Colon (tissue), 2 donors: ENCODE data around the gene EEF1A1.
"Not testable (repeated sequence)": the region's sequence is repeated elsewhere in the genome, so short reads cannot be mapped to it uniquely, and the experiment has no call there.

Source experiments
- FAIRE-seq: peaks from 2 replicates; lab custom pipeline; 2012; peaks lifted over from hg19 to GRCh38; lab: Jason Lieb, UNC
- donor health status: control.
- donor health status: control.

The EEF1A1 gene

GRCh38 chr6:73537677-73538076 is 16.8 kb upstream of the EEF1A1 start:
- no peak for FAIRE-seq

DNA sequence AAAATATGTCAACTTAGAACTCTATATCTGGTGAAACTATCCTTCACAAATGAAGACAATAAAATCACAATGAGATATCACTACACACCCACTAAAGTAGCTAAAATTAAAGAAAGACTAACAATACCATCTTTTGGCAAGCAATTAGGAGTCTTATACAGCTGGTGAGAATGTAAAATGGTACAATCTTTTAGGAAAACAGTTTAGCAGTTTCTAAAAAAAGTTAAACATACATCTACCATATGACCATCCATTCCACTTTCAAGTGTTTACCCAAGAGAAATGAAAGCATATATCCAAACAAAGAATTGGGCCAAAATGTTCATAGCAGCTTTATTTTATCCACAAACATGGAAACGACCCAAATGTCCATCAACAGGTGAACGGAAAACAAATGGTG is 13.8 kb upstream of the EEF1A1 start:
- FAIRE-seq: no peak

GRCh38 chr6:73532293-73532692 is 11.5 kb upstream of the EEF1A1 start:
- FAIRE-seq: no peak

DNA sequence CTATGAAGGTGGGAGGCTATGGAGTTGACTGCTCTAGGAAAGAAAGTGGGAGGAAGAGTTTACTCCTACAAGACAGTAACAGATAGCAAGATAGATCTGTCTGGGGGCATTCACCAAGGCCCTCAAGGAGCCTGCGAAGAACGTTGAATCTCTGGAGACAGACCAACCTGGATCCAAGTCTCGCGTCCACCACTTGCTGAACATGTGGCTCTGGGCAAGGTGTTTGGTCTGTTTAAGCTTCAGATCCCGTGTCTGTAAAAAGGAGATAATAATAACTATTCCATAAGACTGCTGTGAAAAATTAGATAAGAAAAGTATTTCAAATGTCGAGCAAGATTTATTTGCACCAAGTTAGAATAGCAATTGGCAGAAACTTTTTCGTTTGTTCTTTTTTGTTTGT is 8.1 kb upstream of the EEF1A1 start:
- no peak for FAIRE-seq

DNA sequence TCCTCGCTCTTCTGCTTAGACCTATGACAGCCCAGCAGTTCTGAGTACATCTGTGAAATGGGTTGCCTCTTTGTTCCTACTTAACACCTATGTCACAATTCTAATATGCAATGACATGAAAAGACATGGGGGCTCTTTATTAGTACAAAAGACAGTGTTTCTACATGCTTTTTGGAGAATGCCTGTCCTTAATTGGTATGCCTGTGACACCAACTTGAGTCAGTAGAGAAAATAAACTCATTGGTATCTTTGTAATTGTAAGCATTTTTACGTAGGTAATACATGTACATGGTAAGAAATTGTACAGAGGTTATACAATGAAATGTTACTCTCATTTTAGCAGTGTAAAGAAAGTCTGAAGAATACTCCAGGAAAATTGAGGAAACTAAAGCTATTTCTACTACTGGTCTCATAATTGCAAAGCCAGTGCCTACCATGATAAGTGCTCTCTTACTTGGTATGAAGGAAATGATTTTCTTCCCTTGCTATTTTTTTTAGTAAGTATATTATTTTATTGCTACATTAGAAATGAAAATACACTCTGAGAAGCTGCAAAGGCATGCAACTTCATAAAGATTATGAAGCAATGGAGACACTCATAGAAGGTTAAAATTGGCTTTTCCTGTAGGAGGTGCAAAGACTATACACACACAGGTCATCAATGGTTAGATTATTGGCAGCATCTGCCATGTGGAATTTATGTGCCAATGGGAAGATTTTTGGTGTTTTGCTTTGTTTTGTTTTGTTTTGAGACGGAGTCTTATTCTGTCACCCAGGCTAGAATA is 4.9 kb upstream of the EEF1A1 start:
- FAIRE-seq: no peak

DNA sequence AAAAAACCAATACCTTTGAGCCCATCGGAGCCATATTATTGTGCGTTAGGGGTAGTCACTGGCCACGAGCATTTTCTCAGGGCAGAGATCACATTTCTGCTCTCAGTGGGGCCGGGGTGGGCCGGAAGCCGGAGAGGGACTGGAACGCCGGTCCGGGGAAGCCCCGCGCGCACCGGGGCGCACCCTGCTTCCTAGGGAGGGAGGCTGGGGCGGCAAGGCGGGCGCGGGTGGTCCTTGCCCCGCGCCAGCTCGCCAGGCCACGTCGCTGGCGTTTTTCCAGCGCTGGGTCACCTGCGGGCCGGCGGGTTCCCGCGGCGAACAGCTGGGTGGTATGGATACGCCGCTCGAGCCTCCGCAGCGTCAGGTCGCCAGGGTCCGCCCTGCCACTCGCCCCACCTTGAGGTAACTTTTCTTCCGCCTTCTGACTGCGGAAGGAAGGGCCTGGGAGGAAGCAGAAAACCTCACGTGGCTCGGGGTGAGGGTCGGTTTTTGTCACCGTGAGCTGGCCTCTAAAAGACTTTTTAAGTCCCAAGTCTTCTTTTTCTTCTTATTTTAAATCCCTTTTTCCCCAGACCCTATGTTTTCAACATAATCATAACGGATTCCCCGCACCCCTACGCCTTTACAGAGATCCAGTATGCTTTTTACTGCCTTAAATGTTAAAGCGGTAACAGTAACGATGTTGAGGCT is 2.7 kb upstream of the EEF1A1 start:
- FAIRE-seq: no peak

- FAIRE-seq: no peak
Observed at GRCh38 chr6:73521351-73521985, 636 bp upstream of the EEF1A1 start.

- no peak for FAIRE-seq
Observed at GRCh38 chr6:73519926-73520687, 725 bp downstream of the EEF1A1 start.

DNA sequence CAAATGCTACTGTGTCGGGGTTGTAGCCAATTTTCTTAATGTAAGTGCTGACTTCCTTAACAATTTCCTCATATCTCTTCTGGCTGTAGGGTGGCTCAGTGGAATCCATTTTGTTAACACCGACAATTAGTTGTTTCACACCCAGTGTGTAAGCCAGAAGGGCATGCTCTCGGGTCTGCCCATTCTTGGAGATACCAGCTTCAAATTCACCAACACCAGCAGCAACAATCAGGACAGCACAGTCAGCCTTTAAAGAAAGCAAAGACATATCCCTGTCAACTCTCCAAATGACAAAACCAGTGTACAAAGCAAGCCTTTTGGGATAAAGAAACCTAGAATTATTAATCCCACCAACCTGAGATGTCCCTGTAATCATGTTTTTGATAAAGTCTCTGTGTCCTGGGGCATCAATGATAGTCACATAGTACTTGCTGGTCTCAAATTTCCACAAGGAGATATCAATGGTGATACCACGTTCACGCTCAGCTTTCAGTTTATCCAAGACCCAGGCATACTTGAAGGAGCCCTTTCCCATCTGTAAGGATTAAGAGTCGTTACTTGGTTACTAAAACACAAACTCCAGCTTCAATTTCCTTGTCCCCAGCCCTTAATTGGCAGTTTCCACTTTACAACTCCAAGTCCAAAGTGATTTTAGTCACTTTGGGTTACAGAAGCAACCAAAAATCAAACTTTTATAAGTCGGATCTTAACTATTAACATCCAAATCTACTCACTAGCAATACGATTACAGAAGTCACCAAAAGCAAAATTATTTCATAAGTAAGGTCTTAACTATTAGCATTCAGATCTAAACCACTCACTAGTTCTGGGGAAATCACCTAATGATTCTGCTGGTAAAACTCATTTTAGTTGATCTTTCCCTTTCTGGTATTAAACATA is 1.6 kb downstream of the EEF1A1 start:
- not testable (repeated sequence) for FAIRE-seq

DNA sequence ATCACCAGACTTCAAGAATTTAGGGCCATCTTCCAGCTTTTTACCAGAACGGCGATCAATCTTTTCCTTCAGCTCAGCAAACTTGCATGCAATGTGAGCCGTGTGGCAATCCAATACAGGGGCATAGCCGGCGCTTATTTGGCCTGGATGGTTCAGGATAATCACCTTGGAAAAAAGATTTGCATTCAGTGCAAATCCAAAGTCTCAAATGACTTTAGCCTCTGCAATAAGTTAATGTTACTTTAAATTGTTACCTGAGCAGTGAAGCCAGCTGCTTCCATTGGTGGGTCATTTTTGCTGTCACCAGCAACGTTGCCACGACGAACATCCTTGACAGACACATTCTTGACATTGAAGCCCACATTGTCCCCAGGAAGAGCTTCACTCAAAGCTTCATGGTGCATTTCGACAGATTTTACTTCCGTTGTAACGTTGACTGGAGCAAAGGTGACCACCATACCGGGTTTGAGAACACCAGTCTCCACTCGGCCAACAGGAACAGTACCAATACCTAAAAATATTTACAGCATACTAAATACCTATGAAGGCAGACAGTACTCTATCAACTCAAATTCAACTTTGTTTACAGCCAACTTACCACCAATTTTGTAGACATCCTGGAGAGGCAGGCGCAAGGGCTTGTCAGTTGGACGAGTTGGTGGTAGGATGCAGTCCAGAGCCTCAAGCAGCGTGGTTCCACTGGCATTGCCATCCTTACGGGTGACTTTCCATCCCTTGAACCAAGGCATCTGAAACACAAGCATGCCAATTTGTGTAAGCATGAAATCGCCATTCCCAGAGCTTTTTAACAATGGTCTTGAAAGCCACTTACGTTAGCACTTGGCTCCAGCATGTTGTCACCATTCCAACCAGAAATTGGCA is 2.5 kb downstream of the EEF1A1 start:
- not testable (repeated sequence) for FAIRE-seq

- no peak for FAIRE-seq
Observed at GRCh38 chr6:73516514-73517489, 4.0 kb downstream of the EEF1A1 start.

DNA sequence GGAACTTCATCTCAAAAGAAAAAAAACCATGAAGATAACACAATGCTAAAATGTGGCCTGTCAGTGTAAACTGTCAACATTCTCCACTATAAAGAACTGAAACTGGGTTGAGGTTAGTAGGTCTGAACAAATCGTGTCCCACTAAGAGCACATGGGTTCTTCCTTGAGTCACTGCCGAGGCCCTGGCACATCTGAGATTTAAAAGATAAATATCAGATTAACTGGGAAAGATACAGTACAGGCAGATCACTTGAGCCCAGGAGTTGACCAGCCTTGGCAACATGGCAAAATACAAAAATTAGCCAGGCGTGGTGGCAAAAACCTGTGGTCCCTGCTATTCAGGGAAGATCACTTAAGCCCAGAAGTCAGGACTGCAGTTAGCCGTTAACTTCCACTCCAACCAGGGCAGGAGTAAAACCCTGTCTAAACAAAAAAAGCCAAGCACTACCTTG is 5.6 kb downstream of the EEF1A1 start:
- FAIRE-seq: no peak

DNA sequence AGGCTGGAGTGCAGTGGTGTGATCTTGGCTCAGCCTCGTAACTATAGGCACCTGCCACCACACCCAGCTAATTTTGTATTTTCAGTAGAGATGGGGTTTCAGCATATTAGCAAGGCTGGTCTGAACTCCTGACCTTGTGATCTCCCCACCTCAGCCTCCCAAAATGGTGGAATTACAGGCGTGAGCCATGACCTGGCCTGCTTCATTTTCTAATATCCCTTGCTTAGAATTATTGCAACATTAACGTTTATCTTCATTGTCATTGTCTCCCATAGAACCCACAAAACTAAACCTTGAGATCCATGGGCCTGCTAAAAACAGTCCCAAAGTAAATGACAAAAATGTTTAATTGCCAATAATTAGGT is 6.1 kb downstream of the EEF1A1 start:
- no peak for FAIRE-seq

GRCh38 chr6:73513496-73513854 is 7.4 kb downstream of the EEF1A1 start:
- no peak for FAIRE-seq

GRCh38 chr6:73511796-73512195 is 9.0 kb downstream of the EEF1A1 start:
- FAIRE-seq: no peak

- FAIRE-seq: no peak
Observed at GRCh38 chr6:73509851-73510250, 11.0 kb downstream of the EEF1A1 start.

DNA sequence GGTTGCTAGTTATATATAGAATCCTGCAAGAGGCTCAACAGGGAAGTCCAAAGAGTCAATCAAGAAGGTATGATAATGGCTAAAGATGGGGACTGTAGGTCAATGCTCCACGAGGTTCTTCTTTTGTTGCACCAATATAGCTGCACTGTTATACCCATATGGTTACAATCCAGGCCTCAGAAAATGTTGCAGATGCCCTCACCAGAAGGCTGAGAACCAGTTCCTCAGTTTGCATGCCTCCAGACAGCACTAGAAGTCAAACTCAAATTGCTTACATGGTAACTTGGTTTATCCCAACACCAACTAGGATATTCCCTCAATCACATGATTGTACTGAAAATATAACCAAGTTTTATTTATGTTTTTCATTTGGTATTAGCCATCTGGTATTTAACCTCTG is 12.1 kb downstream of the EEF1A1 start:
- FAIRE-seq: no peak

- no peak for FAIRE-seq
Observed at GRCh38 chr6:73506246-73506645, 14.6 kb downstream of the EEF1A1 start.

- not testable (repeated sequence) for FAIRE-seq
Observed at GRCh38 chr6:73505705-73506104, 15.1 kb downstream of the EEF1A1 start.
